ENCODE measurements around the gene HS6ST1.

GRCh38 chr2:128301021-128301420 lies 17.6 kb downstream of the HS6ST1 start:
- no peak for TF ChIP-seq CTCF (IDR thresholded peaks at IDR 0.05)
- TF ChIP-seq POLR2A (IDR thresholded peaks at IDR 0.05) = no peak
- TF ChIP-seq POLR2AphosphoS5 (IDR thresholded peaks at IDR 0.05) = no peak

Data from gastroesophageal sphincter (tissue), 3 donors.